HG02840 (cell line): ENCODE data around the gene SKIC8.

Source experiments
- ATAC-seq: cut with Tn5 transposase; IDR thresholded peaks from one replicate; pipeline ENCODE4 v1.9.1; 2021; ENCODE audit warnings: mild to moderate bottlenecking, moderate library complexity, moderate number of reproducible peaks; ENCODE audit not compliant: unreplicated experiment, low FRiP score

Gene SKIC8

DNA sequence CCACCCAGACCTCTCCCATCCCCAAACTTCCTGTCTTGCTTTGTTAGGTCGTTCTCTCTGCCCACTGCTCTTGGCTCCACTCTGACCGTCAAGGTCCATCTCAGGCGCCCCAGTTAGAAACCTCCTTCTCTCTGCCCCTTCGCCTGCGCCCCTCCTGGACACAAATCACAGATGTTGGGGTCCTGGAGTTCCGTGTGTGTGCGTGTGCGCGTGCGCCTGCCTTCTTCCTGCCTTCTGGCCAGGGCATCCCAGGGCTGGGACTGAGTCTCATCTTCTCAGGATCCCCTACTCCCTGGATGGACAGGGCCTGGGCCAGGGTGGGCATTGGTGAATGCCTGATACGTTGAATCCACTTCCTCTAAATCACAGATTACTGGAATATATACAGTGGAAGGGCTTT, 65.9 kb downstream of the SKIC8 start:
- ATAC-seq, result no peak
